ENCODE results near the gene CACNB1. TPM values are rescaled to one million over a fixed set of nuclear protein-coding genes. Genes with fewer than 3 reads are reported as not detected.

The CACNB1 gene
- total and polyA plus RNA-seq, 2 of the 13 experiments (the other 11 are each of a cell fraction or from before 2014, with no cell fraction given) = 0.75 to 1.5 TPM

- TF ChIP-seq YY1 (IDR thresholded peaks at IDR 0.05; ENCODE audit: insufficient read depth, insufficient replicate concordance, low read depth, low read length) (no peak), ZNF557 (CRISPR knock-in tag; IDR thresholded peaks at IDR 0.05) (no peak), ZNF430 (CRISPR knock-in tag; IDR thresholded peaks at IDR 0.05) (no peak), FOSL2 (CRISPR knock-in tag; IDR thresholded peaks at IDR 0.05) (peak; percentile 57), ZNF20 (CRISPR knock-in tag; IDR thresholded peaks at IDR 0.05) (no peak), ZNF710 (CRISPR knock-in tag; IDR thresholded peaks at IDR 0.05; ENCODE audit: borderline replicate concordance) (no peak), ZNF672 (CRISPR knock-in tag; IDR thresholded peaks at IDR 0.05) (peak; percentile 99), U2AF2 (IDR thresholded peaks at IDR 0.05; ENCODE audit: low read depth, low read length) (no peak), RARA (CRISPR knock-in tag; IDR thresholded peaks at IDR 0.05) (peak; percentile 15; the same call in 1 of the 2 replicates), SMC3 (IDR thresholded peaks at IDR 0.05; ENCODE audit: low read length) (no peak), TOE1 (CRISPR knock-in tag; IDR thresholded peaks at IDR 0.05) (no peak)
- TF ChIP-seq, protein P1, sequence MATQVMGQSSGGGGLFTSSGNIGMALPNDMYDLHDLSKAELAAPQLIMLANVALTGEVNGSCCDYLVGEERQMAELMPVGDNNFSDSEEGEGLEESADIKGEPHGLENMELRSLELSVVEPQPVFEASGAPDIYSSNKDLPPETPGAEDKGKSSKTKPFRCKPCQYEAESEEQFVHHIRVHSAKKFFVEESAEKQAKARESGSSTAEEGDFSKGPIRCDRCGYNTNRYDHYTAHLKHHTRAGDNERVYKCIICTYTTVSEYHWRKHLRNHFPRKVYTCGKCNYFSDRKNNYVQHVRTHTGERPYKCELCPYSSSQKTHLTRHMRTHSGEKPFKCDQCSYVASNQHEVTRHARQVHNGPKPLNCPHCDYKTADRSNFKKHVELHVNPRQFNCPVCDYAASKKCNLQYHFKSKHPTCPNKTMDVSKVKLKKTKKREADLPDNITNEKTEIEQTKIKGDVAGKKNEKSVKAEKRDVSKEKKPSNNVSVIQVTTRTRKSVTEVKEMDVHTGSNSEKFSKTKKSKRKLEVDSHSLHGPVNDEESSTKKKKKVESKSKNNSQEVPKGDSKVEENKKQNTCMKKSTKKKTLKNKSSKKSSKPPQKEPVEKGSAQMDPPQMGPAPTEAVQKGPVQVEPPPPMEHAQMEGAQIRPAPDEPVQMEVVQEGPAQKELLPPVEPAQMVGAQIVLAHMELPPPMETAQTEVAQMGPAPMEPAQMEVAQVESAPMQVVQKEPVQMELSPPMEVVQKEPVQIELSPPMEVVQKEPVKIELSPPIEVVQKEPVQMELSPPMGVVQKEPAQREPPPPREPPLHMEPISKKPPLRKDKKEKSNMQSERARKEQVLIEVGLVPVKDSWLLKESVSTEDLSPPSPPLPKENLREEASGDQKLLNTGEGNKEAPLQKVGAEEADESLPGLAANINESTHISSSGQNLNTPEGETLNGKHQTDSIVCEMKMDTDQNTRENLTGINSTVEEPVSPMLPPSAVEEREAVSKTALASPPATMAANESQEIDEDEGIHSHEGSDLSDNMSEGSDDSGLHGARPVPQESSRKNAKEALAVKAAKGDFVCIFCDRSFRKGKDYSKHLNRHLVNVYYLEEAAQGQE (IDR thresholded peaks at IDR 0.05; ENCODE audit: borderline replicate concordance in 1 of 2, low read depth in 1 of 2, low read length in 2 of 2) = no peak
- TF ChIP-seq, protein P2, sequence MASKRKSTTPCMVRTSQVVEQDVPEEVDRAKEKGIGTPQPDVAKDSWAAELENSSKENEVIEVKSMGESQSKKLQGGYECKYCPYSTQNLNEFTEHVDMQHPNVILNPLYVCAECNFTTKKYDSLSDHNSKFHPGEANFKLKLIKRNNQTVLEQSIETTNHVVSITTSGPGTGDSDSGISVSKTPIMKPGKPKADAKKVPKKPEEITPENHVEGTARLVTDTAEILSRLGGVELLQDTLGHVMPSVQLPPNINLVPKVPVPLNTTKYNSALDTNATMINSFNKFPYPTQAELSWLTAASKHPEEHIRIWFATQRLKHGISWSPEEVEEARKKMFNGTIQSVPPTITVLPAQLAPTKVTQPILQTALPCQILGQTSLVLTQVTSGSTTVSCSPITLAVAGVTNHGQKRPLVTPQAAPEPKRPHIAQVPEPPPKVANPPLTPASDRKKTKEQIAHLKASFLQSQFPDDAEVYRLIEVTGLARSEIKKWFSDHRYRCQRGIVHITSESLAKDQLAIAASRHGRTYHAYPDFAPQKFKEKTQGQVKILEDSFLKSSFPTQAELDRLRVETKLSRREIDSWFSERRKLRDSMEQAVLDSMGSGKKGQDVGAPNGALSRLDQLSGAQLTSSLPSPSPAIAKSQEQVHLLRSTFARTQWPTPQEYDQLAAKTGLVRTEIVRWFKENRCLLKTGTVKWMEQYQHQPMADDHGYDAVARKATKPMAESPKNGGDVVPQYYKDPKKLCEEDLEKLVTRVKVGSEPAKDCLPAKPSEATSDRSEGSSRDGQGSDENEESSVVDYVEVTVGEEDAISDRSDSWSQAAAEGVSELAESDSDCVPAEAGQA (IDR thresholded peaks at IDR 0.05; ENCODE audit: low read depth) = no peak
- TF ChIP-seq, protein P2 (CRISPR knock-in tag; IDR thresholded peaks at IDR 0.05; ENCODE audit: borderline replicate concordance) = no peak
These were observed 31.9 kb upstream of the CACNB1 start (continued) for GRCh38 chr17:39229274-39229913.
